GM19372 (cell line): ENCODE results near the gene RIPOR2.
"Not testable (repeated sequence)": the region's sequence is repeated elsewhere in the genome, so short reads cannot be mapped to it uniquely, and the experiment has no call there.

Experiments
- ATAC-seq: cut with Tn5 transposase; IDR thresholded peaks from one replicate; pipeline ENCODE4 v1.9.1; 2021; ENCODE audit warnings: mild to moderate bottlenecking, low read depth, moderate library complexity; ENCODE audit not compliant: unreplicated experiment

The RIPOR2 gene

GRCh38 chr6:24883618-24884017 lies 52.1 kb downstream of the RIPOR2 start:
- ATAC-seq = no peak

GRCh38 chr6:24882835-24883555 lies 52.8 kb downstream of the RIPOR2 start:
- ATAC-seq = no peak

- ATAC-seq = no peak
Measured at GRCh38 chr6:24882295-24882694, 53.5 kb downstream of the RIPOR2 start.

- no peak for ATAC-seq
Measured at GRCh38 chr6:24881376-24881775, 54.4 kb downstream of the RIPOR2 start.

GRCh38 chr6:24880451-24880850 lies 55.3 kb downstream of the RIPOR2 start:
- ATAC-seq = no peak

GRCh38 chr6:24879351-24879750 lies 56.4 kb downstream of the RIPOR2 start:
- no peak for ATAC-seq

- not testable (repeated sequence) for ATAC-seq
Measured at GRCh38 chr6:24877747-24878146, 58.0 kb downstream of the RIPOR2 start.

- no peak for ATAC-seq
Measured at GRCh38 chr6:24876499-24877465, 59.0 kb downstream of the RIPOR2 start.

- no peak for ATAC-seq
Measured at GRCh38 chr6:24875534-24875901, 60.2 kb downstream of the RIPOR2 start.

- ATAC-seq = no peak
Measured at GRCh38 chr6:24874776-24875533, 60.8 kb downstream of the RIPOR2 start.

GRCh38 chr6:24874128-24874527 lies 61.6 kb downstream of the RIPOR2 start:
- no peak for ATAC-seq

GRCh38 chr6:24872779-24873178 lies 63.0 kb downstream of the RIPOR2 start:
- ATAC-seq = no peak

GRCh38 chr6:24868765-24869164 lies 67.0 kb downstream of the RIPOR2 start:
- ATAC-seq = no peak

- ATAC-seq = no peak
Measured at GRCh38 chr6:24867104-24867703, 68.6 kb downstream of the RIPOR2 start.

- no peak for ATAC-seq
Measured at GRCh38 chr6:24865161-24865560, 70.6 kb downstream of the RIPOR2 start.

GRCh38 chr6:24864343-24864742 lies 71.4 kb downstream of the RIPOR2 start:
- no peak for ATAC-seq

- peak; percentile 70 for ATAC-seq
Measured at GRCh38 chr6:24861934-24862333, 73.8 kb downstream of the RIPOR2 start.

GRCh38 chr6:24859608-24860200 lies 76.1 kb downstream of the RIPOR2 start:
- no peak for ATAC-seq

- ATAC-seq = no peak
Measured at GRCh38 chr6:24859132-24859531, 76.6 kb downstream of the RIPOR2 start.

- ATAC-seq = no peak
Measured at GRCh38 chr6:24858177-24858653, 77.5 kb downstream of the RIPOR2 start.
